ENCODE results near the gene STK26.
"Not testable (repeated sequence)": the region's sequence is repeated elsewhere in the genome, so short reads cannot be mapped to it uniquely, and the experiment has no call there.

Gene STK26

GRCh38 chrX:132094164-132094563 is 71.1 kb downstream of the STK26 start:
- DNase-seq (ENCODE audit: low spot score) = no peak

DNA sequence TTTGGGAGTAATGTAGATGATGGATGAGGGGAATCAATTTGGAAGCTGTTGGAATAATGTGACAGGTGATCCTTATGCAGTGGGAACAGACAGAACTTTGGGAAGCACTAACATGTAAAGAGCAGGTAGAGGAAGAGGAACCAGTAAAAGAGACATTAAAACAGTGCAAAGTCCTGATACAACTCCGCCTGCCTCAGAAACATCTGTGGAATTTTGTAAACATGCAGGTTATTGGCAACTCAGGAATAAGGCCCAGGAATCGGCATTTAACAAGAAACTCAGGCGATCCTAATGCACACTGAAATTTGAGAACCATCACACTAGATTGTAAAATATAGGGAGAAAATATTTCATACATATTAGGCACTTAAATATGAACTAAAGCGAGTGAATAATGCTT is 75.6 kb downstream of the STK26 start:
- DNase-seq (ENCODE audit: low spot score) = not testable (repeated sequence)

GRCh38 chrX:132101206-132101605 is 78.1 kb downstream of the STK26 start:
- no peak for DNase-seq (ENCODE audit: low spot score)

DNA sequence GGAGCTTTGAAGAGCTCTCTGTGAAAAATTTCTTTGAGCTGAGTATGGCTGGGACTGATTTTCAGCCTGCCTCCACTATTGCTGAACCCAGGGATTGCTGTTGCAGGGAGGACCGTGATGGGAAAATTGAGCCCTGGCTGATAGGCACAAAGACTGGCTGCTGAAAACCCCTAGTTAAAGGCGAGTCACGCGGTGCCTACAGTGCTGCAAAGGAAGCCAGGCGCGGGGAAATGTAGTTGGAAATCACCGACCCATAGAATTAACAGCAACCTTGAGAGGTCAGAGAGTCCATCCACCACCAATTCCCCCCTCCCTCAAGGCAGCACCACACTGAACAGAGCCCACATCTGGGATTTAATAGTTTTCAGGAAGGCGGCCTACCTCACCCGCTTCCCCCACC is 78.7 kb downstream of the STK26 start:
- DNase-seq (ENCODE audit: low spot score) = no peak

GRCh38 chrX:132107291-132107690 is 84.2 kb downstream of the STK26 start:
- DNase-seq (ENCODE audit: low spot score) = no peak

DNA sequence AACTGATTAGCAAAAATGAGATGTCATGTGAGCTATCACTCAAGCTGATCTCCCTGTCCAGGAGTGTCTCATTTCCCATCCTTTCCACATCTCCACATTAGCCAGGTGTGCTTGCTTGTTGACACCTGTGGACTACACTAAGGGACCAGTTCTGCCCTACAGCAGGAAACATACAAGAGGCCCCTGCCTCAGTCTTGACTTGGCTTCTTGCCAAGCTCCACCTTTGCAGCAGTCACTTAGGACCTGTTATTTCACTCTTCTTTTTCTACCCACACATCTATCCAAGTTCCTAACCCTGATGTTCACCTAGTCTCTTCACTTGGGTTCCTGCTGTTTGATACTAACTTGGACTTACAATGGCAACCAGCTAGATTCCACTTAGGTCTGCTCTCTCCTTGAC is 91.5 kb downstream of the STK26 start:
- no peak for DNase-seq (ENCODE audit: low spot score)

GRCh38 chrX:132115792-132116191 is 92.7 kb downstream of the STK26 start:
- DNase-seq (ENCODE audit: low spot score) = no peak

DNA sequence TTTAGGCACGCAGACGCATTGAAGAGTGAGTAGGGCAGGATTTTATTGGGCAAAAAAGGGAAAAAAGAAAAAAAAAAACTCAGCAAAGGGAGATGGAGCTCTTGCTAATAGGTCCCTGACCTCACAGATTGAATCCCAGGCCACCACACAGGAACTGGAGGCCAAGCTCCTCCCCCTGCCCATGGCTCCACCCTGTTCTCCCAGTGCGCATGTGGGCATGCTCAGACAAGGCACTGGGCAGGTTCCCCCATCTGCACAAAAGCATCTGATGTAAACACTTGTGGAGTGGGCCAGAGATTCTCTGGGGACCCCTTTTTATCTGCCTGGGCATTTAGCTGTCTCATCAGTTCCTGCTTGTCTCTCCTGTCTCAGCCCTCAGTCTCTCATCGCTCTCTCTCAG is 95.3 kb downstream of the STK26 start:
- DNase-seq (ENCODE audit: low spot score) = no peak

DNA sequence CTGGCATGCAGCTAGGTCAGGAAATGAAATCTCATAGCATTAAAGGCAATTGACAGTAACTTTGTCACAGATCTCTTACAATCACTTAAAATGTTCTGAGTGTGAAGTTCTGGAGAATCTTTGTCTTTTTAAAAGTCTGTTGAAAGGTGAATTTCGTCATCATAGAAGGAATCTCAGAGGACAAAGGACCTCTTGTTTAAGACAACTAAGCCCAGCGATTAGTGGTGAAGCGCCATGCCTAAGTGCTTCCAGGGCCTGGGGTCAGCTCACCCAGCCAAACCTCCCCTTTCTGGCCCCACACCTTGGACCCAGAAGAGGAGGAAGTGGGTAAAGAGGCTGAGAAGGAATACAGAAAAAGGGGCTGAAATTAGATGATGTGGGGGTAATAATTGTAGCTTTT is 96.2 kb downstream of the STK26 start:
- peak; percentile 61 for DNase-seq (ENCODE audit: low spot score)

DNA sequence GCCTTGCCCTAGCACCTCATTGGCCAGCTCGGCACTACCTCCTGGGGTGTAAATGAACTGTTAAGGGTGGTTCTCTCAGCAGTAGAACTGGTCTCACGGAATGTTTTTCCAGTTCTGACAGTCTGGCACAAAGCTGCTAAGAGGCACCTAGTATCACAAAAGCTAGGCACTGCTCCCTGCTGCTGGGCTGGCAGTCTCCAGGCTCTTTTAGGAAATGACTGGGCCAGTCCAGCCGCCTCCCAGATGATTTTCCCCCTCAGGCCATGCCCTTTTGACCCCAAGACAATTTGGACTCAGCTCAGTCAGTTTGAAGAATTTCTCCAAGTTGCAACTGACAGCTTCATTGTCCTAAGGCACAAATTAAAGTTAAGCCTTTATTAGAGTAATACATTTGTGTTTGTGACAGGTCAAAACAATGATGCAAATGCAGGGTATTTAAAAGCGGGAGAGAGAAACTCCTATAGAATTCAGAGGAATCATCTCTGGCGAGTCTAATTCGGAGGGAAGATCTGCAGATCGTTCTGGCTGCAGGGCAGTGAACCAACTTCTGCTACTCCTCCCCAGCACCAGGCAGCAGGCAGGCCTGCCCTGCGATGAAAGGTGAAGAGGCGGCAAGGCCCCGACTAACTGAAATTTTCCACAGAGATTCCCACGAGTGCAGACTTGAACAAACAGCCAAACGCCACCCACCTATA is 96.9 kb downstream of the STK26 start:
- peak; percentile 25 for DNase-seq (ENCODE audit: low spot score)

DNA sequence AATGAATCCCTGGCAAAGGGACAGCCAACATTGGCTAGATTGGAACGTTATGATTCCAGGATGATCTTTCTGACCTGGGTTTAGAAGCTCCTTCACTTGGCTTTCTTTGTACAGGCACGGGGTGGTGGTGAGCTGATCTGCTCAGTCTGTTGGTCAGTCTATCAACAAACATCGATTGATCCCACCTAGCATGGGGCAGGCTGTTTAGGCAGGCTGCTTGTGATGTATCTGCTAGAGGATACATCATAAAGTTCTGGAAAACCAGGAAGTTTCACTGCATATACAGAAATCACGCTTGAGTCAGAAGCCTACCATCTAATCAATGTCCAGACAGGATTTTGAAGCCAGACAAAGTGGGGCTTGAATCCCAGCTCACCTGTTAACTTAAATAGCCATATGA is 97.8 kb downstream of the STK26 start:
- no peak for DNase-seq (ENCODE audit: low spot score)
